IMR-90 (cell line): ENCODE measurements around the gene SERHL2. TPM values are rescaled to one million over a fixed set of nuclear protein-coding genes. Genes with fewer than 3 reads are reported as not detected.

Source experiments
- ATAC-seq: fragments of 200-7000 bp; cut with Tn5 transposase; 2 replicates; pipeline ENCODE4 v1.9.1; 2020; ENCODE audit warnings: low read depth, mild to moderate bottlenecking, moderate library complexity
- BruUV-seq: library from RNA; stranded (reverse); fragments of 400-500 nt; replicated peaks from 2 replicates; lab custom pipeline; 2021; lab: Mats Ljungman, UMichigan
- CTCF ChIA-PET: fragments of 300-600 bp; formaldehyde crosslinking; extraction: SDS; loops from one replicate; lab custom pipeline; 2021; ENCODE audit warnings: antibody characterized with exemption; lab: Yijun Ruan, JAX
- POLR2A ChIA-PET: fragments of 300-600 bp; sonication (Branson Sonifier 250); formaldehyde crosslinking; loops from one replicate; lab custom pipeline; 2022; ENCODE audit warnings: antibody characterized with exemption; ENCODE audit not compliant: unreplicated experiment; lab: Charles Lee
- DNase-seq: peaks from one replicate; pipeline ENCODE4 v3.0.0; 2013
- H2AFZ ChIP-seq: replicated peaks from 2 replicates; pipeline ENCODE3; 2013; ENCODE audit warnings: low read length, mild to moderate bottlenecking; ENCODE audit not compliant: poor library complexity
- H2AK5ac ChIP-seq: 2 replicates; pipeline ENCODE4 v1.6.1; 2013; ENCODE audit warnings: low read depth, low read length, inconsistent platforms
- H2AK9ac ChIP-seq: replicated peaks from 2 replicates; pipeline ENCODE3; 2013; ENCODE audit warnings: mild to moderate bottlenecking, low read depth, low read length, moderate library complexity; ENCODE audit not compliant: poor library complexity
- H2BK120ac ChIP-seq: 2 replicates; pipeline ENCODE4 v1.6.1; 2013; ENCODE audit warnings: low read depth, low read length, inconsistent platforms
- H2BK15ac ChIP-seq: 3 replicates; pipeline ENCODE4 v1.6.1; 2013; ENCODE audit warnings: low read depth, low read length, inconsistent platforms
- H2BK20ac ChIP-seq: 2 replicates; pipeline ENCODE4 v1.6.1; 2013; ENCODE audit warnings: low read depth, mild to moderate bottlenecking, inconsistent platforms, low read length, moderate library complexity
- H2BK5ac ChIP-seq: 2 replicates; pipeline ENCODE4 v1.6.1; 2013; ENCODE audit warnings: mild to moderate bottlenecking, low read depth, low read length, inconsistent platforms; ENCODE audit not compliant: poor library complexity, severe bottlenecking
- H3K14ac ChIP-seq: replicated peaks from 2 replicates; pipeline ENCODE4 v1.6.1; 2013; ENCODE audit warnings: low read depth, low read length, inconsistent platforms
- H3K18ac ChIP-seq: 2 replicates; pipeline ENCODE4 v1.6.1; 2013; ENCODE audit warnings: low read depth, low read length, control low read depth
- H3K23ac ChIP-seq: 2 replicates; pipeline ENCODE4 v1.6.1; 2013; ENCODE audit warnings: low read depth, low read length, inconsistent platforms
- H3K27ac ChIP-seq: 2 replicates; pipeline ENCODE4 v1.5.1; 2013; ENCODE audit warnings: mild to moderate bottlenecking, control low read depth, low read length; ENCODE audit not compliant: insufficient read depth
- H3K27me3 ChIP-seq: 2 replicates; pipeline ENCODE4 v1.6.1; 2013; ENCODE audit warnings: low read length; ENCODE audit not compliant: control insufficient read depth, insufficient read depth
- H3K36me3 ChIP-seq: 2 replicates; pipeline ENCODE4 v1.6.1; 2013; ENCODE audit warnings: low read length, mixed read lengths; ENCODE audit not compliant: control insufficient read depth, insufficient read depth
- H3K4ac ChIP-seq: 2 replicates; pipeline ENCODE4 v1.6.1; 2013; ENCODE audit warnings: low read depth, low read length, inconsistent platforms
- H3K4me1 ChIP-seq: 2 replicates; pipeline ENCODE4 v1.6.1; 2013; ENCODE audit warnings: low read length, mixed read lengths; ENCODE audit not compliant: control insufficient read depth, insufficient read depth
- H3K4me2 ChIP-seq: 2 replicates; pipeline ENCODE4 v1.6.1; 2013; ENCODE audit warnings: low read depth, mild to moderate bottlenecking, control low read depth, low read length, moderate library complexity
- H3K4me3 ChIP-seq: 2 replicates; pipeline ENCODE4 v1.5.1; 2013; ENCODE audit warnings: low read depth, mild to moderate bottlenecking, control low read depth, low read length, moderate library complexity; ENCODE audit not compliant: insufficient read depth
- H3K56ac ChIP-seq: 2 replicates; pipeline ENCODE4 v1.6.1; 2013; ENCODE audit warnings: low read length, inconsistent platforms; ENCODE audit not compliant: insufficient read depth; ENCODE audit errors: extremely low read depth
- H3K79me1 ChIP-seq, 2 experiments: 2 replicates each; pipeline ENCODE4 v1.6.1; 2013; ENCODE audit warnings: low read length in 2 of 2, inconsistent platforms in 1 of 2, low read depth in 1 of 2
- H3K9ac ChIP-seq: 2 replicates; pipeline ENCODE4 v1.6.1; 2013; ENCODE audit warnings: low read depth, low read length, control low read depth
- H3K9me1 ChIP-seq: 2 replicates; pipeline ENCODE4 v1.6.1; 2013; ENCODE audit warnings: low read length, inconsistent platforms; ENCODE audit not compliant: insufficient read depth
- H3K9me3 ChIP-seq: 2 replicates; pipeline ENCODE4 v1.6.1; 2013; ENCODE audit warnings: low read length; ENCODE audit not compliant: control insufficient read depth, insufficient read depth
- H4K20me1 ChIP-seq: 2 replicates; pipeline ENCODE4 v1.6.1; 2013; ENCODE audit warnings: low read length, inconsistent platforms; ENCODE audit not compliant: insufficient read depth
- H4K5ac ChIP-seq: 2 replicates; pipeline ENCODE4 v1.6.1; 2013; ENCODE audit warnings: mild to moderate bottlenecking, low read depth, low read length, control low read depth
- H4K8ac ChIP-seq, 2 experiments: 2 replicates each; pipeline ENCODE4 v1.6.1; 2013; ENCODE audit warnings: low read depth in 2 of 2, low read length in 2 of 2, control low read depth in 1 of 2, inconsistent platforms in 1 of 2
- H4K91ac ChIP-seq: 2 replicates; pipeline ENCODE4 v1.6.1; 2013; ENCODE audit warnings: low read depth, low read length, inconsistent platforms; ENCODE audit not compliant: insufficient read depth
- SMC3 ChIP-seq: fragments of 150-350 bp; IDR thresholded peaks from 2 replicates; pipeline ENCODE4 v1.6.1; 2016; ENCODE audit warnings: low read depth, mild to moderate bottlenecking, antibody characterized with exemption, low read length, moderate library complexity
- WGBS, 2 experiments: methylation state at CpG; one replicate each; pipeline versions ENCODE4 v1.1.5 to v1.1.7; 2013; ENCODE audit warnings: missing lambda C conversion rate in 2 of 2; ENCODE audit not compliant: insufficient read length in 1 of 2; ENCODE audit errors: extremely low coverage in 2 of 2; 5-methylcytosine and 5-hydroxymethylcytosine counted together
- dilution Hi-C: fragments of 300-500 bp; cut with HindIII; formaldehyde crosslinking; loops from one replicate; pipeline ENCODE4 v1.14.3; 2018; ENCODE audit warnings: low sequenced_read_pairs; ENCODE audit not compliant: unreplicated experiment
- in situ Hi-C: fragments of 300-500 bp; cut with MboI; formaldehyde crosslinking; loops from 3 replicates; pipeline ENCODE4 v1.14.3; 2019; ENCODE audit warnings: low sequenced_read_pairs, inconsistent platforms, mixed read lengths
- intact Hi-C: fragments of 100-400 bp; cut with micrococcal nuclease; formaldehyde crosslinking; loops from 2 replicates; pipeline ENCODE4 v1.10.0; 2022
- polyA plus RNA-seq, 3 experiments: library from polyadenylated mRNA; depleted of rRNA; stranded (reverse); fragments of >200 nt; gene quantifications; 2 replicates each; pipeline ENCODE4 v1.2.3, GENCODE V29; 2012; ENCODE audit warnings: low replicate concordance in 1 of 3
- total RNA-seq: library from RNA; depleted of rRNA; stranded (reverse); fragments of >200 nt; gene quantifications from 2 replicates; pipeline ENCODE4 v1.2.3, GENCODE V29; 2012

The SERHL2 gene
- total and polyA plus RNA-seq, 2 of the 4 experiments (the other 2 are of a cell fraction), result 4.5 to 5.0 TPM

GRCh38 chr22:42610186-42610585, 56.4 kb downstream of the SERHL2 start:
- dilution Hi-C loops (no loop called here), intact Hi-C loops (no loop called here), in situ Hi-C loops (no loop called here)
- Histone ChIP-seq H4K5ac (no peak overlapping the region), H4K91ac (no peak overlapping the region), H3K4me3 (no peak overlapping the region), H3K14ac (peak overlapping the region; percentile 13; the same call in 1 of the 2 replicates), H3K9me3 (no peaks in the 10 kb centered on the region), H2BK120ac (no peak overlapping the region), H2AK9ac (peak overlapping the region; percentile 31), H3K9ac (no peak overlapping the region), H3K27ac (peak overlapping the region; percentile 66; the same call in 1 of the 2 replicates), H3K56ac (no peak overlapping the region), H4K8ac (0 out of 4 replicates have a peak overlapping the region, but pooled peaks of 1 of the 2 experiments have one; percentile 11), H2AK5ac (peak overlapping the region; percentile 18; the same call in 1 of the 2 replicates), H4K20me1 (peaks cover 58% of the 10 kb centered on the region), H3K23ac (peak overlapping the region; percentile 69), H3K79me1 (peaks cover 20 to 70% of the 10 kb centered on the region in 2 experiments; a peak in 3 of 4 replicates), H3K9me1 (peaks cover 23% of the 10 kb centered on the region), H2AFZ (no peak overlapping the region), H3K18ac (no peak overlapping the region), H3K4me1 (peaks cover 28% of the 10 kb centered on the region), H2BK5ac (peak overlapping the region; percentile 9), H3K36me3 (peaks cover 9% of the 10 kb centered on the region), H3K4ac (0 out of 2 replicates have a peak overlapping the region, but pooled peaks have one; percentile 13), H2BK15ac (no peak overlapping the region), H3K4me2 (peak overlapping the region; percentile 27; the same call in 1 of the 2 replicates), H2BK20ac (no peak overlapping the region), H3K27me3 (no peaks in the 10 kb centered on the region)
- no TSS peak for BruUV-seq
- ChIA-PET POLR2A (no interaction called here), CTCF (no interaction called here)
- DNase-seq (no peak), ATAC-seq (no peak)
- no peak for TF ChIP-seq SMC3
- WGBS, 2 experiments, result 100% methylated on average over 1 of the region's 5 CpGs; no CpG with 5 or more reads in 1 of the 2 experiments
